ENCODE results near the gene RHBDL3. TPM values are rescaled to one million over a fixed set of nuclear protein-coding genes. Genes with fewer than 3 reads are reported as not detected.

RHBDL3 gene
- total and polyA plus RNA-seq, 2 of the 8 experiments (the other 6 are each of a cell fraction or from before 2014, with no cell fraction given) = 9.6 to 12.2 TPM

DNA sequence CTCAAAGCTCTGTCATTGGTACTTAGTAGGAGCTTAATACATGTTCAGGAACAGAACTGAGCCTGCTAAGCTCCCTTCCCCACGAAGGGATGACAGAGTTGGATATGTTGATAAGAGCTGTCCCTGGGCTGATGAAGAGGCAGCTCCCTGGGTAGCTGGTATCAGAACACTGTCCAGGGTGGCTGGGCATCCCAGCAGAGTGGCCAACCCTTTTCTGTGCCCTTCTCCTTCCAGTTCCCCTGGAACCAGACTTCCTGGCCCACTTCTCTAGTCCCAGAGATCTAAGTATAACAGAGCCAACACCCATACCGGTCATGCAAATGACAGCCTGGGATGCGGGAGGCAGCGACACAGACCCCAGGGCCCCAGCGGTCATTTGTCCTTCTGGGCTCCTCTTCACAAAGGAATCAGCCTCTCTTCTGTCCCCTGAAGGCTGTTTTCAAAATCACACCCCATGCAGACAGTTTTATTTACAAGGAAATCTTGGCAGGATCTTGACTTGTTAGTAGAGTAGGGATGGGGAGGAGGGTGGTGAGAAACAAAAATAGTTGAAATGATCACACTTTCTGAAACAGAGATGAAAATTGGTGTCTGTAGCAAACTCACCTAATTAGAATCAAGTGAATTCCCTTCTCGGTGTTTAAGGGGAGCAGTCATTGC is 1.4 kb upstream of the RHBDL3 start:
- H4K8ac ChIP-seq (ENCODE audit: extremely low read depth, insufficient read depth, low read length) = no peak overlapping the region
- peaks cover 0 to 7% of the 10 kb centered on the region in 2 experiments; a peak in 1 of 4 replicates for H3K79me2 ChIP-seq (ENCODE audit: control insufficient read depth in 1 of 2, insufficient read depth in 2 of 2, low read length in 2 of 2)
- H3K18ac ChIP-seq (ENCODE audit: extremely low read depth, low read length) = peak overlapping the region; percentile 42; the same call in 1 of the 2 replicates
- no peak overlapping the region for H4K5ac ChIP-seq (ENCODE audit: insufficient read length, low read depth, low read length)
- H2AFZ ChIP-seq (ENCODE audit: low read length) = no peak overlapping the region
- no peak overlapping the region for H3K14ac ChIP-seq (ENCODE audit: insufficient read length)
- no peak overlapping the region for H4K91ac ChIP-seq (replicated peaks; ENCODE audit: insufficient read length, low read length)
- peaks cover 17% of the 10 kb centered on the region; the same call in 1 of the 2 replicates for H3K23me2 ChIP-seq (ENCODE audit: low read depth, low read length)
- FAIRE-seq (no peak), DNase-seq (ENCODE audit: low read depth in 1 of 2, low spot score in 2 of 2) (no peak)
- ChIA-PET CTCF (ENCODE audit: partially characterized antibody) (interaction anchor here (0.8 to 6.5 kb wide), 16 partner anchors 8 to 180 kb away, joined by 3 to 61 read pairs (median 6); partner anchors contain the start of gene PSMD11), POLR2A (ENCODE audit: partially characterized antibody) (interaction anchor here (0.7 to 4.5 kb wide), 6 partner anchors 11 to 90 kb away, joined by 3 to 15 read pairs (median 3); no protein-coding TSS in a partner anchor)
- H3K23ac ChIP-seq (ENCODE audit: insufficient read length) = no peak overlapping the region
- peaks cover 10% of the 10 kb centered on the region for H3K79me1 ChIP-seq (ENCODE audit: low read depth, low read length)
- H4K20me1 ChIP-seq (replicated peaks in 1 of 2; ENCODE audit: control insufficient read depth in 1 of 2, insufficient read depth in 2 of 2, low read length in 2 of 2) = peaks cover 0 to 1% of the 10 kb centered on the region in 2 experiments
- TF ChIP-seq CTCF (IDR thresholded peaks at IDR 0.05; ENCODE audit: control extremely low read depth in 1 of 3, insufficient read depth in 1 of 3, low read depth in 1 of 3, low read length in 3 of 3) (peak in 2 of 3 experiments; percentile 43 to 52; a peak in 2 of 4 replicates), SP1 (IDR thresholded peaks at IDR 0.05; ENCODE audit: low read depth, low read length) (no peak), RXRA (IDR thresholded peaks at IDR 0.05; ENCODE audit: insufficient read depth, low read depth, low read length) (no peak), SIX5 (IDR thresholded peaks at IDR 0.05; ENCODE audit: low read depth, low read length) (no peak), ZNF274 (IDR thresholded peaks at IDR 0.05; ENCODE audit: borderline replicate concordance, extremely low read depth, low read length) (no peak), POLR2AphosphoS5 (IDR thresholded peaks at IDR 0.05; ENCODE audit: low read depth, low read length) (no peak), RAD21 (IDR thresholded peaks at IDR 0.05 in 1 of 2, conservative IDR thresholded peaks at IDR 0.05 in 1 of 2; ENCODE audit: low read depth in 2 of 2, low read length in 2 of 2) (peak; percentile 5 to 46; a peak in 2 of 4 replicates), POU5F1 (IDR thresholded peaks at IDR 0.05; ENCODE audit: low read depth, low read length) (no peak)
- H3K4me3 ChIP-seq (ENCODE audit: extremely low read depth in 1 of 4, insufficient read depth in 2 of 4, low read depth in 3 of 4, low read length in 4 of 4) = peak overlapping the region in 2 of 4 experiments; percentile 42 to 59; a peak in 3 of 8 replicates
- H2BK5ac ChIP-seq (ENCODE audit: low read depth, low read length) = no peak overlapping the region
- H2BK120ac ChIP-seq (replicated peaks; ENCODE audit: low read depth, low read length) = no peak overlapping the region
- H2BK15ac ChIP-seq (ENCODE audit: low read length) = no peak overlapping the region
- peaks cover 7 to 24% (median 16%) of the 10 kb centered on the region in 4 experiments for H3K4me1 ChIP-seq (replicated peaks in 1 of 4; ENCODE audit: control insufficient read depth in 3 of 4, insufficient read depth in 4 of 4, low read length in 3 of 4)
- no peak overlapping the region for H3K27ac ChIP-seq (ENCODE audit: low read depth, low read length)
- H3K9ac ChIP-seq (replicated peaks in 1 of 4; ENCODE audit: extremely low read depth in 1 of 4, low read depth in 3 of 4, low read length in 3 of 4) = no peak overlapping the region
- H3K4me2 ChIP-seq (ENCODE audit: insufficient read depth in 1 of 2, low read depth in 2 of 2, low read length in 2 of 2) = peak overlapping the region; percentile 79 to 91
- peak overlapping the region; percentile 83; the same call in 1 of the 2 replicates for H2BK12ac ChIP-seq (ENCODE audit: low read depth, low read length)
- H2BK20ac ChIP-seq (ENCODE audit: low read length) = no peak overlapping the region
- no peak overlapping the region for H2AK5ac ChIP-seq (ENCODE audit: low read depth, low read length)
- H3K36me3 ChIP-seq (ENCODE audit: control insufficient read depth in 2 of 4, insufficient read depth in 4 of 4, low read length in 3 of 4) = no peaks in the 10 kb centered on the region
- H3K4ac ChIP-seq (replicated peaks; ENCODE audit: insufficient read length, low read depth, low read length) = no peak overlapping the region
- H3K9me3 ChIP-seq (ENCODE audit: insufficient read depth in 2 of 2, low read depth in 1 of 2, low read length in 1 of 2) = no peaks in the 10 kb centered on the region
- 20% methylated on average over 6 of the region's 6 CpGs; no CpG with 5 or more reads in 1 of the 2 experiments for WGBS, 2 experiments (ENCODE audit: extremely low coverage in 1 of 2, insufficient coverage in 1 of 2, insufficient read length in 1 of 2, insufficient replicate concordance in 2 of 2, low coverage in 1 of 2, low lambda C conversion rate in 2 of 2, missing lambda C conversion rate in 1 of 2)
- no peak overlapping the region for H3K56ac ChIP-seq (replicated peaks; ENCODE audit: insufficient read length, low read depth, low read length)
- H3K27me3 ChIP-seq (replicated peaks in 1 of 4; ENCODE audit: control insufficient read depth in 3 of 4, extremely low read depth in 1 of 4, insufficient read depth in 3 of 4, low read length in 3 of 4) = peaks cover 0 to 32% (median 28%) of the 10 kb centered on the region in 4 experiments; a peak in 5 of 7 replicates
